NCI-H1105 treated with DMSO at 0.1 percent for 48 hours (cell line): ENCODE results near the gene TSPAN9.

Experiments
- DNase-seq: peaks from one replicate; lab custom pipeline; 2025; lab: John Stamatoyannopoulos, UW

Gene TSPAN9

DNA sequence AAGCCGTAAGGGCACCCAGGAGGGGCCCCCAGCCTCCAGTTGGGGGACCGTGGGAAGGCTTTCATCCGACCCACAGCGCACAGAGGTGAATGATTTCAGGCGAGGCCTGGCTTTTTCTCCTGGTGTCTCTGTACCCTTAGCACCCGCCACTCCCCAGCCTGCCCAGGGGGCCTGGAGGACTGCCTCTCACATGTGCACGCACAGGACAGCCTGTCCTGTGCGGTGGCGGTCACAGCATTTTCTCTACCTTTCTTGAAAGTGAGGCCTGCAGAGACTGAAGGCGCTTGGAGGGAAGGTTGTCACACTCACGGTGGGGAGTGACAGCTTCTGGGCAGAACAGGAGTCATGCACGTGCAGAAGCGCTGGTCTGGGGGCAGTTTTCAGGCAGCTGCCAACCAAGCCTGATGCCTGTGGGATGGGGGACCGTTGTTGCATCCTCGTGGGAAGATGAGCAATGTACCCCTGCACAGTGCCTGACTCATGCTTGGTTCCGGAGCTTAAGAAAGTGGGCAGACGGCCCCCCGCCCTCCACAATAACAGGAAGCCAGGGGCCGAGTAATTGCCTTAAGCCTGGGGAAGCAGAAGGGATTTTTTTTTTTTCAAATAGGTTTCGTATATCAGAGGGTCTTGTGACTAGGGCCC, 148.1 kb downstream of the TSPAN9 start:
- no peak for DNase-seq

- no peak for DNase-seq
Observed at GRCh38 chr12:3225796-3226180, 148.6 kb downstream of the TSPAN9 start.

GRCh38 chr12:3226264-3226663, 149.1 kb downstream of the TSPAN9 start:
- DNase-seq, result no peak

DNA sequence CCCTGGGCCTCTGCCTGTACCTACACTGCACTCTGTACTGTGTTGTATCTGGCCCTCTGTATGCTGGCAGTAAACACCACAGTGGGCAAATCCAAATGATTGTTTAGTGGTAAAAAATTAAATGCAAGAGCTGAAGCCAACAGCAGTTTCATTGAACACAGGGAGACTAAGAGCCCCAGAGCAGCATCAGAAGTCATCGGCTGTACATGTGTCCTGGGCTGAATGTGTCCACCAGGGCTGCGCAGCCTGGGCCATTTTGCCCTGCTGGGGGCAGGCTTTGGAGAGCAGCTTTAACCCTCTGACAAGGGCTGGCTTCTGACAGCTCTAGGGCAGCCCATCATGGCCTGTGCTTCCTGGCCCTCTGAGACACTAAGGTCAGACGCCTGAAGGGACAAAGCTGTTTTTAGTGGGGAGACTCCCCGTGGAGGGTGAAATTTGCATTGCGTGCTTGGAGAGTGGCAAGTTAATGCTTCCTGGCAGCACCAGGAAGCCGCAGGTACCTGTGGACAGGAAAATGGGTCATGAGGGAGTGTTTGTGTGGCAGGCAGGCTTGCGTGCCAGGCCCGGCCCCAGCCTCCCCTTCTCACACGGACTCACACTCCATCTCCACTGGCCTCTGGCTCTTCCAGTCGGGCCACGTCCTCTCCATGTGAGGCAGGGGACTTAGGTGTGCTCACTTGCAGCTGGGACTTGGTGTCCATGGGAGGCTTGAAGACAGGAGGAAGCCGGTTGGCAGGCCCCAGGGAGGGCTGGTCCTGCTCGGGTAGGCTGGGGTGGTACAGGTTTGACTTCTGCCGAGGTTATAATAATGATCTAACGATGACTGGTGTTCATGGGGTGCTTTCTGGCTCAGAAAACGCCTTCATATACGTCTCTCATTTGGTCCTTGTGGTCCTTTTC, 150.1 kb downstream of the TSPAN9 start:
- DNase-seq, result no peak

GRCh38 chr12:3228552-3228951, 151.4 kb downstream of the TSPAN9 start:
- DNase-seq, result no peak

- DNase-seq, result no peak
Observed at GRCh38 chr12:3229577-3229976, 152.4 kb downstream of the TSPAN9 start.

DNA sequence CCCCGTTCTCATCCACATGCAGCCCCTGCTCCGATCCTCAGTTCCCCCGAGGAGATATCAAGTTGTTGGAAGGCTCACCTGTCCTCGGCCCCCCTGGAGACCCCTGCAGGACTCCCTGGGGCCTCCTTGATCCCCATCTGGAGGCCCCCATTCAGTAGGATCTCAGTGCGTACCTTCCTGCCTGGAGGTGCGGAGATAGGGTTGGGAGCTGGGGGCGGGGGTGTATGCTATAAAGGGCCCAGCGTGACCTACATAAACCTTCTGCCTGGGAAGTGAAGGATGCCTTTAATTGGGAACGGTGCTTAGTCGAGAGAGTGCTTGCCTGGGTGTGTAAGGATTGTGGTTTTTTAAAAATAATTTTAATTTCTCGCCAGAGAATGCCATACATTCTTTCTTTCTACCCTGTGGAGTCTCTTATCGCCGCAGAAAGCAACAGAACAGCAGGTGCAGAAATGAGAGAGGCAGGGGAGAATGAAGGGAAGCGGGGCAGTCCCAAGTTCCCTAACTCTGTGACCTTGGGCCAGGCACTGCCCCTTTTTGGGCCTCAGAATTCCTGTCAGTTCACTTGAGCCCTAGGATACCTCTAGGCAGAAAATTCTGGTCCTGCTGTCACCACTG, 153.7 kb downstream of the TSPAN9 start:
- DNase-seq, result no peak

- no peak for DNase-seq
Observed at GRCh38 chr12:3231399-3231876, 154.3 kb downstream of the TSPAN9 start.

- no peak for DNase-seq
Observed at GRCh38 chr12:3233797-3234196, 156.6 kb downstream of the TSPAN9 start.

GRCh38 chr12:3236345-3237187, 159.4 kb downstream of the TSPAN9 start:
- DNase-seq, result no peak

GRCh38 chr12:3238196-3238595, 161.0 kb downstream of the TSPAN9 start:
- no peak for DNase-seq

GRCh38 chr12:3241621-3242020, 164.4 kb downstream of the TSPAN9 start:
- no peak for DNase-seq

DNA sequence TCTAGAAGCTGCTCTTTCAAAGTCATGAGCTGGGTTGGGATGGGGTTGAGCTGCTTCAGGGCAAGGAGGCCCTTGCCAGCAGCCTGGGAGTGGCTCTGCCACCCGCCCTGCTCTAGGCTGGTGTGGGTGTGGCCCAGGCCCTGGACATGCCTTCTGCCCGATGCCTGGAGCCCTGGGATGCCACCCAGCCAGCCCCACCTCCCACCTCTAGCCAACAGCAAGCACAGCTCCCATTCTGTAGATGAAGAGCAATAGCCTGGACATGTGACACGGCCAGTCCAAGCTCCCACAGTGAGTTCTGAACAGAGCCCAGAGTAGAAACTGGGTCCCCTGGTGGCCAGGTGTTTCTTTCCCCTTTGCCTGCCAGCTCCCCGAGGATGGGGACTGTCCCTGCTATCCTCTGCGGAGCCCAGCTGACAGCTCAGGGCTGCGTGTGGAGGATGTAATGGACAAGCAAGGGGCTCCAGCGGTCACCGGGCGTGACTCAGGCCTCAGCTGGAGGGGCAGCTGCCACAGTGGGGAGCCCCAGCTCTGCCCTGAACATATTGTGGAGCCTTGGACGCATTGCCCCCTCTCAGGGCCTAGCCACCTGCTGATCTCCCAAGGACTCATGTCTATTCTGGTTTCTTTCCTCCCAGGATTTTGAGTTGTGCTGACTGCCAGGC, 165.2 kb downstream of the TSPAN9 start:
- DNase-seq, result no peak

- DNase-seq, result no peak
Observed at GRCh38 chr12:3243376-3244084, 166.4 kb downstream of the TSPAN9 start.

GRCh38 chr12:3244219-3244750, 167.1 kb downstream of the TSPAN9 start:
- DNase-seq, result no peak

DNA sequence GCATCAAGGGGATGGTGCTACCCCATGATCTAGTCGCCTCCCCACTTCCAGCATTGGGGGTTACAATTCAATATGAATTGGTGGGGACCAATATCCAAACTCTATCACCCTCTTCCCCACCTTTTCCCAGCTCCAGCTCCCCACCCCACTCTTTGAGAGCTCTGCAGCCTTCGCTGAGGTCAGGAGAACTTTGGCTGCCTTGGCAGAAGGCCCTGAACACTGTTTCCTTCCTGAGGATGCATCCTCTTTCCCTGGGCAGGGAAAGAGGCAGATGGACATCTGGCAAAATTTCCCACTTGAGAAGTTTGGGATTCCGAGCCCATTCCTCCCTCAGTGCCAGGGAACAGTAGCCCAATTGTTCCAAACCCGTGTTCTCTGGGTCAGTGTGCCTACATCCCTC, 169.1 kb downstream of the TSPAN9 start:
- DNase-seq, result no peak

DNA sequence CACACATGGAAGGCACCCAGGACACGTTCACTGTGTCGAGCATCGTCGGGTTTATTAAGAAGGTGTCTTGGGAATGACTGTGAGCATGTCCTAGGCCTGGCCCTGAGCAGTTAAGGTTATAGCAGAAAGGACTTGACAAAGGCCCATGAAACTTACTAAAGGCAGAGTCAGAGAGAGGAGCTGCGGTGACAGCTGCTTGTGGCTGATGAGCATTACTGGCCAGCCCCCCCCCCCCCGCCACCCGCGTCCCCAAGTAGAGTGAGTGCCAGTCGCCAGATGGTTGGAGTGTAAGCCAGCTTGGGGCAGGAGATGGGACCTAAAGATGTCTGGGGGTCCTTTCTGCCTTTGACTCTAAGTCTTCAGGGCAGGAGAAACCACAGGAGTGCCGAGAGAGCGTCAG, 169.9 kb downstream of the TSPAN9 start:
- no peak for DNase-seq

GRCh38 chr12:3247629-3248161, 170.5 kb downstream of the TSPAN9 start:
- no peak for DNase-seq

- no peak for DNase-seq
Observed at GRCh38 chr12:3249081-3249800, 172.1 kb downstream of the TSPAN9 start.

DNA sequence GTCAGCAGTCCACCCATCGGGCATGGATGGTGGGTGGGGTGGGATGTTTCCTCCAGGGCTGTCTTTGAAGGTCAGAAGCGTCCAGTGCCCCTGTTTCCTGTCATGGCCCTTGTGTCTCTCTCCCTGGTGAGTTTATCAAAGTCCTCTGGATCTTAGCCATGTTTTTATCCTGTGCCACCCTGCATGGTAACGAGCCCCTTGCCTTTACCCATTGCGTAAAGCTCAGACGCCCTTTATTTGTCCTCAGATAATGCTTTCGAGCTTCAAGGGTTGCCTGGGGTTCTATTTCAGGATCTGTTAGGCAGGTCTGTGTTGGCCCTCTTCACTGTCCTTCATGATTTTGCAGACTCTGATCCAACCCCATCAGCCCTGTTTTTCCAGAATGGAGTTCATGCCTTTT, 172.9 kb downstream of the TSPAN9 start:
- no peak for DNase-seq
